ENCODE data around the gene CEBPA.

DNA sequence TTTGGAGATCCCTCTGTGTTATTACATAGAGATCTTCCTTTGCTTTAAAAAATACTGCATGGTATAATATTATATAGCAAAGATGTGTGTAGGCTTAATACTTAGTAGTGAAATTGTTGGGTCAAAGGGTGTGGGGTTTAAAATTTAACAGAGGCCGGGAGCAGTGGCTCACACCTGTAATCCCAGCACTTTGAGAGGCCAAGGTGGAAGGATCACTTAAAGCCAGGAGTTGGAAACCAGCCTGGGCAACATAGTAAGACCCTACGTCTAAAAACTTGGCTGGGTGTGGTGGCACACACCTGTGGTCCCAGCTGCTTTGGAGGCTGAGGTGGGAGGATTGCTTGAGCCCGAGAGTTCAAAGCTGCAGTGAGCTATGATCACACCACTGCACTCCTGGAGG is 22.3 kb upstream of the CEBPA start:
- TF ChIP-seq, protein P1, sequence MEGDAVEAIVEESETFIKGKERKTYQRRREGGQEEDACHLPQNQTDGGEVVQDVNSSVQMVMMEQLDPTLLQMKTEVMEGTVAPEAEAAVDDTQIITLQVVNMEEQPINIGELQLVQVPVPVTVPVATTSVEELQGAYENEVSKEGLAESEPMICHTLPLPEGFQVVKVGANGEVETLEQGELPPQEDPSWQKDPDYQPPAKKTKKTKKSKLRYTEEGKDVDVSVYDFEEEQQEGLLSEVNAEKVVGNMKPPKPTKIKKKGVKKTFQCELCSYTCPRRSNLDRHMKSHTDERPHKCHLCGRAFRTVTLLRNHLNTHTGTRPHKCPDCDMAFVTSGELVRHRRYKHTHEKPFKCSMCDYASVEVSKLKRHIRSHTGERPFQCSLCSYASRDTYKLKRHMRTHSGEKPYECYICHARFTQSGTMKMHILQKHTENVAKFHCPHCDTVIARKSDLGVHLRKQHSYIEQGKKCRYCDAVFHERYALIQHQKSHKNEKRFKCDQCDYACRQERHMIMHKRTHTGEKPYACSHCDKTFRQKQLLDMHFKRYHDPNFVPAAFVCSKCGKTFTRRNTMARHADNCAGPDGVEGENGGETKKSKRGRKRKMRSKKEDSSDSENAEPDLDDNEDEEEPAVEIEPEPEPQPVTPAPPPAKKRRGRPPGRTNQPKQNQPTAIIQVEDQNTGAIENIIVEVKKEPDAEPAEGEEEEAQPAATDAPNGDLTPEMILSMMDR (IDR thresholded peaks at IDR 0.05; ENCODE audit: insufficient read depth, low read length, poor library complexity, severe bottlenecking), result no peak
- no peak for TF ChIP-seq EZH2phosphoT487 (conservative IDR thresholded peaks at IDR 0.05; ENCODE audit: low read length)

Measured in SU-DHL-6 (cell line).